Muscle of back (tissue), 11 donors: ENCODE measurements around the gene MTMR3. TPM values are rescaled to one million over a fixed set of nuclear protein-coding genes. Genes with fewer than 3 reads are reported as not detected.
A peak's percentile ranks its signal among the peaks of the same experiment; 100 is the strongest.

Experiments used
- DNase-seq, 3 donors: peaks; one replicate each; pipeline versions ENCODE4 v3.0.0 to v3.0.0-alpha.2; 2013
- polyA plus RNA-seq, 10 donors: library from polyadenylated mRNA; unstranded; fragments of 120-200 nt; gene quantifications; one replicate each; pipeline ENCODE4 v1.2.1, GENCODE V29; 2013; ENCODE audit not compliant: insufficient read length in 10 of 10

The MTMR3 gene
- polyA plus RNA-seq, 10 donors = 24.5 to 36.4 (median 28.7) TPM

- no peak for DNase-seq
Measured at GRCh38 chr22:30025221-30025620, 142.2 kb downstream of the MTMR3 start.

DNA sequence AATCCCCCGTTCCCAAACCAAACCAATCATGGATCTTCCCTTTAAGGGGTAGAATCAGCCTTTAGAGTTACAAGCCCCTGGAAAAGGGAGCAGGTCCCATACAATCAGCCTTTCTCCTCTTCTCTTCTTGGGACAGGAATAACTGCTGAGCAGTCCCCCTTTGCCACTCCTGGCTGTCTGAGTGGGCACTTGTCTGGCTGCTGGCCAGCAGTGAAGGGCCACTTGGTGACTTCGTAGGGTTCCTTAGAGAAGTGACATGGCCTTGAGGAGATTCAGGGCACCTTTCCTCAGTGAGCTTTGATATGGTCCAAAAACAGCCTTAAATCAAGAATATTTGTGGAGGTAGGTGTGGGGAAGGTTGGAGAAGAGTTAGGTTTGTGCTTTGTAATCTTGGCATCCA lies 143.8 kb downstream of the MTMR3 start:
- DNase-seq = no peak

- DNase-seq = no peak
Measured at GRCh38 chr22:30027169-30027568, 144.2 kb downstream of the MTMR3 start.

DNA sequence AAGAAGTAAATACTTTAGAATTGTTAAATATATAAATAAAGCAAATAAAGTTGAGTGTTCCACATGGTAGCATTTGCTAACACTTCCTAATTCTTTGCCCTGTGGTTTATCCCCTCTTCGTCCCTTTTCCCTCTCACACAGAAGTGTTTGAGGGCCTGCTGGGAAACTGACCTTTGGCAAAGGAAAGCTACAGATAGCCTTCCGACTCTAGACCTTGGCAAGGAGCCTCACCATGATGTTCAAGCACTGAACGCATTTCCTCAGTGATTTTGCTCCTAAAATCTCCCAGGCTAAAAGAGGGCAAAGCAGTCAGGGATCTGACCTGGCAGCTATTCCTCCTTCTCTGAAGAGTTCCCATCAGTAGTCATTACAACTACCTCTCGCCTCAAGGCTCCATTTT lies 144.8 kb downstream of the MTMR3 start:
- no peak for DNase-seq

DNA sequence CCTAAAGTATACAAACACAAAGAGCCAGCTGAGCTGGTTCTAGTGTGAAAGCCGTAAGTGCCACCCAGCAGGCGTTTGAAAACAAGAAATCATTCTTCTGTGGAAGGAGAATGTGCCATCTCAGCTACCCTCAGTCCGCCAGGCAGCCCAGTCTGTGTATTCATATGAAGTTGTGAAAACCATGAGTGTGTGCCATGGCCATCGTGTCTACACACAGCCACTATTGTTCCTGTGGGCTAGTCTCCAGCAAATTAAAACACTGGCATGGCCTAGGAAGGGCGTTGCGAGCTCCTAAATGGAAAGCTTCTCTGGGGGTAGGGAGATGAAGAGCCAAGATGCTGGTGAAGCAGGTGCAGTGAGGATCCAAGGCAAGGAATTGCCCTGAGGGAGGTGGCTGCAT lies 145.8 kb downstream of the MTMR3 start:
- no peak for DNase-seq

DNA sequence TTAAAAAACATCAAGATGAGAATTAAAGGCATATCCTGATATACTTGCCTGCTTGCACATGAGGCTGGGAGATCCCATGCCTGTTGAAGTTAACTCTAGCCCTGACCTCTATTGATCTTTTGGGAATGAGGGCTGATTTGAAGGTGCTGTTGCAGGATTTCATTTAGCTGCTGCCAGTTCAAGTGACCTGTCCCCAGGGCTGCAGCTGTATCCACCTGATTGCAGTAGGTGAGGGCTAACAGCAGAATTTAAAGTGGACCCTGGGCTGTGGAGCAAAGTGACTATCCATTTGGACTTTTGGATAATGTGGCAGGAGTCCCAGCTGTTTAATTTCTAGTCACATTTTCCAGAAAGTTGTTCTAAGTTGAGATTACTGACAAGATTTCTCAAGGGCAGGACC lies 146.5 kb downstream of the MTMR3 start:
- no peak for DNase-seq

DNA sequence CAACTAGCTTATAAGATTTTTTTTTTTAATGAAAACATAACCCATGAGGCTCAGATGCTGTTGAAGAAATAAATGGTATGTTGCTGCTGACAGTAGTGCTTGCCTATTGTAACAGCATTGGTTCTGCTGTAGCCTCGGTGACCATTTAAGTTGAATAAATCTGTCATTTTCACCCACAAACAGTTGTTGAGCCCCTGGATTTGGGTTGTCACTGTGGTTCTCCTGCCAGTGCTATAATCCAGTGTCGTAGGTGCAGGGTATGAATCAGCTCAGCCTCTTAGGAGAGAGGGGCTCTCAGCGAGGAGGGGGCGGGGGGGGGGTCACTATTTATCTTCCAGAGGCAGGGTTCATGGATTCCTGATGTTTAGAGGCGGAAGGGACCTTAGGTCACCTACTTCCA lies 147.4 kb downstream of the MTMR3 start:
- DNase-seq = no peak

DNA sequence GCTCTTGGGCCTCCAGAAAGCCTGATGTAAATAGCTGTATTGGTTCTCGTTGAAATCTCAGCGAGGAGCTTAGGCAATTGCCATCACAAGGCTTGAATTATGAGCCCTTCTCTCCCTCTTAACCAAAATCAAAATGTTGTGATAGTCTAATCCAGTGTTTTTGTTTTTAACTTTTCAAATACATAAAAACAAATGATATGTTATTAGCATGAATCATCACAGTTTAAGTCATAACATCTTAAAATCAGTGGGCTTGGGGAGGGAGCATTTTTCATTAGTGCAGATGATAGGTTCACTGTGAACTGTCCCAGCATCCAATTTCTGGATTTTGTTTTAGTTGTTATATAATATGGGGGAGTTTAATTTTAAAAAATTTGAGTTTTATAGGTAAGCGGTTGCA lies 148.4 kb downstream of the MTMR3 start:
- DNase-seq = no peak

- DNase-seq = no peak
Measured at GRCh38 chr22:30031764-30032455, 148.9 kb downstream of the MTMR3 start.

DNA sequence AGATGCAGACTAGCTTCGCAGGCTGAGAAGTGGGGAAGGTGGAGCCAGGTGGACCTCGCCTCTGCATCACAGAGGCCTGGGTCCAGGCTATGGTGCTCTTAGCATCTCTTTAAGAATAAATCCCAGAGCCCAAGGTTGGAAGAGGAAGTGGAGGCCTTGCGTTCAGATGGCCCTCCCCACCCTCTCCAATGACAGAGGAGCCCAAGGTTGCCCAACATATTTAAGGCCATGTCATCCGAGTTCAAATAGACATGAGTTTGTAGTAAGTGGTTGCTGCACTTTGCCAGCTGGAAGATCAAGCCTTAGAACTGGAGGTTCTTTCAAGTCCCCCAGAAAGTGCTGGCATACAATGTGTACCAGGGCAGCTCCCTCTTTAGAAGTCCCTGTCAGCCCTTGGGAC lies 150.2 kb downstream of the MTMR3 start:
- DNase-seq = no peak

- DNase-seq = no peak
Measured at GRCh38 chr22:30033901-30034300, 150.9 kb downstream of the MTMR3 start.

DNA sequence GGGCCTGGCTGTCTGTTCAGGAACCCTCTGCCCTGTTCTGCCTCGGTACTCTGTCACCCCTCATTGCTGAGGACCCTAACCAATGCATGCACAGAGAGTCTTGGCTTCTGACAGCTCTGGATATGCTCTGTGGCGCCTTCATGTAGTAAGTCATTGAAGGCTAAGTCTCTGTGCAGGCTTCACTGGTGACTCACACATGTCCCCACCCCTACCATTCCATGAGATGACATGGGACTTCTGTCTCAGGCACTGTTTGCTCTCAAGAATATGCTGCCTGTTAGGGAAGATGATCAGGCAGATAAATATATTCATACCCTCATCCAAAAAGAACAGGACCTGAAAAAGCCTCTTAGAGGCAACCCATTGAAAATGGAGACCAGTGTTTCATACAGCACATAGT lies 153.7 kb downstream of the MTMR3 start:
- DNase-seq = no peak

GRCh38 chr22:30038219-30038618 lies 155.2 kb downstream of the MTMR3 start:
- DNase-seq = peak; percentile 22 to 31 (median 29)

DNA sequence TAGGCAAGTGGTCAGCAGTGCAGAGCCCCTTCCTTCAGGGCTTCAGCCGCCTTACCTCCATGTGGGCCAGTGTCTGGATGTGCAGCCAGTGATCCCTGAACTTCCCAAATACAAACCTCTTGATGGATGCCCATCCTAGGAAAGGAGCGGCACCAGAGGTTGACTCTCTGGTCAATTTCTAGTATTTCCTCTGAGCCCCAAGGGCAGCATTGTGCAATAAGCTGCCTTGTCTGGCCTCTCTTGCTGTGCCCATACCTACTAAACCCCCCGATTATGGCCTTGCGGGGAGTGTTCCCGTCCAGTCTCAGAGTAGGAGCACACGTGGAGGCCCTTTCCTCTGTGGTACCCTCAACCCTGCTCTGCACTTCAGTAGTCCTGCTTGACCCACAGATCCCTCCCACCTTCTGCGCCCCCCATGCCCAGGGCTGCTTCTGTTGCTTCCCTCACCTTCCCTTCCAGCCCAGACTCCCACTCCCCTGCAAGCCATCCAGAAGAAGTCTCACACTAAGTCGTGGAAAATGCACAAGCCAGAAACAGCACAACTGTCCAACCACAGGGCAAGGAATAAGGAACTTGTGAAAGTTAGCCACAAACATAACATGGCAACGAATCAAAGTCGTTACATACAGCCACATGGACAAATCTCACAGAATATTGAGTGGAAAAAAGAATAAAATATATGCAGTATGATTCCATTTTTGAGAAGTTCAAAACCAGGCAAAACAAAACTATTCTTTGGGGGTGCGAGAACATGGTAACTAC lies 157.7 kb downstream of the MTMR3 start:
- no peak for DNase-seq

GRCh38 chr22:30041475-30041874 lies 158.5 kb downstream of the MTMR3 start:
- no peak for DNase-seq

GRCh38 chr22:30041881-30042280 lies 158.9 kb downstream of the MTMR3 start:
- DNase-seq = no peak

- no peak for DNase-seq
Measured at GRCh38 chr22:30043161-30043560, 160.2 kb downstream of the MTMR3 start.

GRCh38 chr22:30044369-30044768 lies 161.4 kb downstream of the MTMR3 start:
- DNase-seq = peak; percentile 68 to 83 (median 82)

DNA sequence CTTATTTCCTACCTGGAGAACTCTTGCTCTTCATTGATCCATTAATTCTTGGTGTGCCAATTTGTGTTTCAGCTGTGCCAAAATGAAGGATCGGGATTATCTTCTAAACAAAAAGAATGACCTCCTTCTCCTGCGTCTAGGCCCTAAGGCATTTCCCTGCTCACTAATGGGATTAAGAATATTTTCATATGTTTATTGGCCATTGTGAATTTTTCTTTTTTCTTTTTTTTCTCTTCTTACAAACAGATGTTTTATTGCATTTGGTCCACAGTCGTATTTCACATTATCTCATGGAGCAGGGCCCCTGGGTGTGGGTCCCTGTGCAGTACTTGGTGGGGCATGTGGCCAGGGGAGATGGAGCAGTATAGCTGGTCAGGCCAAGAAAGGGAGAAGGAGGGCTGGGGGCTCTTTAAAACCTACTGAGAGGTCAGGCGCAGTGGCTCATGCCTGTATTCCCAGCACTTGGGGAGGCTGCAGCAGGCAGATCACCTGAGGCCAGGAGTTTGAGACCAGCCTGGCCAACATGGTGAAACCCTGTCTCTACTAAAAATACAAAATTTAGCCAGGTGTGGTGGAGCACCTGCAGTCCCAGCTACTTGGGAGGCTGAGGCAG lies 162.0 kb downstream of the MTMR3 start:
- DNase-seq = peak in 2 of 3 donors; percentile 18 to 52

DNA sequence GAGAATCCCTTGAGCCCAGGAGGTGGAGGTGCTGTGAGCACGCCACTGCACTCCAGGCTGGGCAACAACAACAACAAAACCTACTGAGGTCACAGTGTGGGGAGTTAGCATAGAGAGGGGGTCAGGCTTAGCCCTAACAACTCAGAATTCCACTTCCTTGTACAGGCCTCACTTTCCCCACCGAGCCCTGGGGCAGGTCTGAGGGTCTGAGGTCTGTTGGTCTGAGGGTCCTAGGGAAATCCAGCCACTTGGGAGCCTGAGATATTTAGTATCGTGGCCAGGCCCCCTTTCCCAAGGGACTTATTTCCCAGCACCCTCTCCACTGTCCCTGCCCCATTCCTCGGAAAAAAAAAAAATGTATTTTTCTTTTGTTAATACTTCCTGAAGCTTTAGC lies 162.5 kb downstream of the MTMR3 start:
- DNase-seq = no peak

DNA sequence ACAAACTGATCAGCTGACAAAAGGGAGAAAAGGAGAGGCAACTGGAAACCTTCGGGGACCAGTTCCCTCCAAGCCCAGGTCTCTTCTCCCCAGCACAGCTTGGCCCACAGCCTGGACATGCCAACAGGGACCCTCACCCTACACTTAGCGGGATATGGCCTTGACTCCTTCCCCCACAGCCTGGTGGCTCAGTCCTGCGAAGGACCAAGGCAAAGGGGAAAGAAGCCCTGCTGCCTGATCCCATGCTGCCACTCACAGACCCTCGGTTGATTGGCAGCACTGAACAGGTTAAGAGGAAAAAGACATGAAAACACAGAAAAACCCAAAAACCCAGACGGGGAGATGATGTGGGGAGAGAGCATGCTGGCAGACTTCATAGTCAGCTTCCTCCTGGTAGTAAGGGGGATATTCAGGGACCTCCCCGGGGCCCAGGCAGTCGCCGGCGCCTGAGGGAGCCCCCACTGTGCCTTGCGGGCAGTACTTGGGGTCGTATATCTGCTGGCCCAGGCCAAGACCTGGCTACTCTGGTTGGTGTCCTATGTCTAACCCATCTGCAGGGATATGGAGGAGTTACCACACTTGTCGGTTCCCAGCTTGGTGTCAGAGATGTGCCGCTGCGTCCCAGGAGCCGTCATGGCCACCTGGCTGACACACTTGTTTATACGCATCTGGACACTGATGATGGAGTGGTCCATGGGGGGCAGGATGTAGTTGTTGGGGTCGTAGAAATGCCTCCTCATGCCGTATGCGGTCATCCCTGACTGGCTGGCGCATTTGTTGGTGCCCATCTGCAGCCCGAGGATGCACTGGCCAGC lies 163.1 kb downstream of the MTMR3 start:
- no peak for DNase-seq

DNA sequence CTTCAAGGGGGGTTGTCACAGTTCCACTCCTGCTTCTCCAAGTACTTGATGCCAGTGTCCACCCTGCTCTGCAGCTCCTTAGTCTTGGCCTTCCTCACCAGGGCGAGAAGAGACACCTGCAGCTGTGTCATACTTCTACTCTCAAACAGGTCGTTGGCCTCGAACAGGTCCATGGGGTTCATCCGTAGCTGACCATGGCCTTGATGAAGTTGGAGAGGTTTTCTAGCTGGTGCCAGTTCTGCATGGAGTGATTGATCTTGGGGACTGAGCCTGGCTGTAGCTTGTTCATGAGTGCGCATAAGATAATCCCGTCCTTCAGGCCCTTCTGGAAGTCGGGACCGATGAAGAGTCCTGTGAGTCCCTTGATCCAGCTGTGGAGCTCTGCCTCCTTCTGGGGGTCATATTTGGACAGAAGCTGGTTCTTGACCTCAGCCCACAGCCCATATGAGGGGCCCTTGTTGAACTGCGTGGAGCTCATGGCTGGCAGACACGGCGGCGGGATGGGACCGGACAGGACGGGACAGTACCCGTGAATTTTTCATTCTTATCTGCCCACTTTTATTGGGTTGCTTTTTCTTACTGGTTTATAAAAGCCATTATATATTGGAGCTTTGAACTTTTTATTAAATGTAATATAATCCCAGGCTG lies 163.9 kb downstream of the MTMR3 start:
- DNase-seq = no peak
